GM21786 (cell line): ENCODE measurements around the gene ASTN2.
"Not testable (repeated sequence)": the region's sequence is repeated elsewhere in the genome, so short reads cannot be mapped to it uniquely, and the experiment has no call there.

Experiments used
- ATAC-seq: cut with Tn5 transposase; IDR thresholded peaks from one replicate; pipeline ENCODE4 v1.9.1; 2021; ENCODE audit not compliant: unreplicated experiment

ASTN2 gene

DNA sequence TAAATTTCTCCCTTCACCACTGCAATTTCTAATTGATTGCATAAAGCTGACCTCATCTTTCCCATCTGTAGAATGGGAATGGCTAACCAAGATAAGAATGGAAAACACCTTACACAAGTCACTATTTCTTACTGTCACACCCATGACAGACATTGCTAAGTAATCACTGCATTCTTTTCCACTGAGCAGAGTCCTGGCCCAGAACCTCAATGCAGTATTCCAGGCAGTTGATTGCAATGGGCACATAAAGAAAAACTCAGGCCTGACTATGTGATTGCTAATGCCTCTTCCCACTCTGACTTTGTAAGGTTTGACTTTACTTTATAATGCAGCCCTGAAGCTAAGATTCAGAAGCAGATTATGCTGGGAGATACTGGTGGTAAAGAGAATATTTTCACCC lies 698.4 kb downstream of the ASTN2 start:
- no peak for ATAC-seq

DNA sequence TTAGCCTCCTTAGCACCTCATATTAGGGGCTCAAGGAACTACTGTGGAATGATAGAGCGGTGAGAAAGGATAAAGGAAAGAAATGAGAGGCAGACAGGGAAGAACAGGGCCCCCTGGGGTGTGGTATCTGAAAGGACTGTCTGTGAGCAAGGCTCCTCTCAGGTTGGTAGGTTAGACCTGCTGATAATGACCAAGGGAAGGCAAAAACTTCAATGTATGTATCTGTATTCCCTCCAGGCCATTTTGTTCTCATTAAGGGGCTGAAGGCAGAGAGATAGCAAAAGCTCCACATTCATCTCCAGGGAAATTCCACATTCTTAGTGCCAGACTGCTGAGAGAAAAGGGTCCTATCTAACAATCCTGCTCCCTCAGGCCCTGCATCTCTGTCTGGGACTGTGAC lies 699.1 kb downstream of the ASTN2 start:
- ATAC-seq = no peak

DNA sequence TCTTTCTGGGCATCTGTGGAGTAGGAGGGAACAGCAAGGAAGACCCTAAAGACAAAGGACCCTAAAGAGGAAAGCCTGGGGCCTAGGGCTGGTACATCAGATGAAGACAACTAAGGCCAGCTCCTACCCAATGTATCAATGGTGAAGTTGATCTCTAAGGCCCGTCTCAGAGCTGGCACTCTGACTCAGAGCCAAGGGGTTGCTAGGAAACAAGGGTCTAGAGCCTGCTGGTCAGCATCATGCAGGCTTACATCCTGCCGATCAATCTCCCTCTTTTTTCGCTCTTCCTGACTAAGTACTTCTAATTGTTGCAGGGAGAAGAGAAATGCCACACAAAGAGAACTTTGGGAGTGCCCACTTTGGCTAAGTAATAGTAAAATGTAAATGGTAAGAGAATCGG lies 701.6 kb downstream of the ASTN2 start:
- no peak for ATAC-seq

DNA sequence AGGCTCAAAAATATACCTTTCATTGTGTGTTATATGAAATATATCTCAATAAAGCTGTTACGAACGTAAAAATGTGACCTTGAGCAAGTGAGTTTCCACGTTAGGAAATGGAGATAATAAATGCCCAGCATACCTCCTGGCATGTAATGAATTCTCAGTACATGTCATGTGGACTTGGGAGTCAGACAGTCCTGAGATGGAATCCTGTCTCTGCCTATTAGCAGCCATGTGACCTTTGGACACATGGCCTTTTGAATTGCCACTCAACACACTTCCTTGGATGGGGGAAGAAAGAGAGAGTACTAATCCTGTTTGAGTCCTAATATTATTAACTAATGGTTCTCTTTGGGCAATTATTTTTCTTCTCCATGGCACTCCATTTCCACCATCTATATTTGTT lies 702.1 kb downstream of the ASTN2 start:
- ATAC-seq = no peak

DNA sequence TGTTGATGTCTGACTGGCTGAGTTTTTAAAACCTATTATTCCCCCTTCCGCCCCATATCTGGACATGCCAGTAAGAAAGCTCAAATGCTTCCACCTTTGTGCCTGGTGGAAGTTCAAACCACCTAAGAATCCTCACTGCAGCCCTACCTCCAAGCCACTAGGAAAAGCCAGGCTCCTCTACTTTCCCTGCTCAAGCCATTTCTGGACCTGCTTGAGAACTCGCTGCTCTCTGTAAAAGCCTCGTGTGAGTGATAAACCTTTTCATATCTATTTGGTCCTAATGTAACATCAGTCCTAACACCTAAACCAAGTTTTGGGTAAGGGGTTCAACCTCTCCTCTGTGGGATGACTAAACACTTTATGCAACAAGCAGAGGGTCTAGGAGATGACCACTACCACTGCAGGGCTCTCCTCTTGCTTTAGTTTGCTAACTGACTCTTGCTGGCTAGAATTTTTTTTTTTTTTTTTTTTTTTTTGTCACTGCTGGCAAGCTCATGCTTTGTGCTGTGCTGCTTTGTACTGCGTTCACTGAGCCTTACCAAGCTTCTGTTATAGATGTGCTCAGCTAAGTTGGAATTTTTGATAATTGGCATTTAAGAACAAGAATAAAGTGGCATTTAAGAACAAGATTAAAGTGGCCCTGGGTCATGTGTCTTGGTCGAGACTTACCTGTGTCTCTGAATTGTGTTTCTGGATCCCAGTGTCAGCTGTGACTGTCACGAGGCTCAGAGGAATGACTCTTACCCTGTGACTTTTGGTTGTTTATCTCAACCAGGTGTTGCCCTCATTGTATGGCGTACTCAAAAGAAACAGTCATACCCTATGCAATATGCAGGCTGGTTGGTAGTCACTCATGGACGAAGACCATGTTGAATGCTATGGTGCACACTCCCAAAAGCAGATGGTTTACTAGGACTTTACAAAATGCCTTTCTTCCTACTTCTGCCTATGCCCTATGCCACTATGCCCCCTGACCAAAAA lies 708.3 kb downstream of the ASTN2 start:
- ATAC-seq = no peak

DNA sequence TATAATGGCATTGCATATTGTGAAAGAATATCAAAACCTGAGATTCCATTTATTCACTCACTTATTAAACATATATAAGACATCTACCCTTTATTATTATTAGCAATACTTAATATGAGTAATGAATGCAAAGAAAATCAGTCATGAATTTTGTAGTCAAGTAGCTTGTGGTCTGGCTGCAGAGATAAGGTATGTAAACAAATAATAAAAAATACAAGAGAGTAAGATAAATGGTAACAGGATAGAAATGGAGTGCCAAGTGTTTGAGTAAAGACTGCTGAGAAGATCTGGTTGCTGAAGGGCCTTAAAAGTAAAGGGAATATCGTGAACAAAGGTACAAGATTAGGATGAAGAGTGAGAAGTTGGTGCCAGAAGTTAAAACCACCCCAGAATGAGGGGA lies 709.3 kb downstream of the ASTN2 start:
- ATAC-seq = no peak

DNA sequence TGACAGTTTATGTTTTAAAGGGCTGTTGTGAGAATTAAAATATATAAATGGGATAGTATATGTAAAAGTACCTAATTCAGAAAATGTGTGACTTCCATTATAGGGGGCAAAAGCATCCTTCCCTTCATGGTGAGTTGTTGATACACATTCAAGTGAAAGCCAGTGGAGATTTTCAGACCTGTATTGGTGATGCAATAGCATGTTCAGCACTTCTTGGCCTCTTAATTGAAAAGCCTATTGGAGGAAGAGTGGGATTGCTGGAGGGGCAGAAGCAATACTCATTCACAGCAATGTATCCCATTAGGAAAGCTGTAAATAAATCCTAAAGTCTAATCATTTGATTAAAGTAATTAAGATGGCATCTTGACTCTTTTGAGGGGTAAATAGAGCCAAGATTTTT lies 710.4 kb downstream of the ASTN2 start:
- no peak for ATAC-seq

DNA sequence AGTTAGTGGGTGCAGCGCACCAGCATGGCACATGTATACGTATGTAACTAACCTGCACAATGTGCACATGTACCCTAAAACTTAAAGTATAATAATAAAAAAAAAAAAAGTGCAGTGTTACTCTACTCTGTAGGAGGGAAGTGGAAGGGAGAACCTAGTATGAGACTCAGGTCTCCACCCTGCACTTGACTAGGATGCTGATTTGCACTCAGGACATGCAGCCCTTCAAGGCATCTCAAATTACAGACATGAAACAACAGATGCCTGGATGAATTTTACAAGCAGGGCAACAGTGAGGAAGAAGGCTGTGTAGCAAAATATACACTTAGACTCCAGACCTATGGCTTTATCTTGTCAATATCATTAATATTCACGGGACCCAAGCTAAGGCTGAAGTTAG lies 711.2 kb downstream of the ASTN2 start:
- no peak for ATAC-seq

DNA sequence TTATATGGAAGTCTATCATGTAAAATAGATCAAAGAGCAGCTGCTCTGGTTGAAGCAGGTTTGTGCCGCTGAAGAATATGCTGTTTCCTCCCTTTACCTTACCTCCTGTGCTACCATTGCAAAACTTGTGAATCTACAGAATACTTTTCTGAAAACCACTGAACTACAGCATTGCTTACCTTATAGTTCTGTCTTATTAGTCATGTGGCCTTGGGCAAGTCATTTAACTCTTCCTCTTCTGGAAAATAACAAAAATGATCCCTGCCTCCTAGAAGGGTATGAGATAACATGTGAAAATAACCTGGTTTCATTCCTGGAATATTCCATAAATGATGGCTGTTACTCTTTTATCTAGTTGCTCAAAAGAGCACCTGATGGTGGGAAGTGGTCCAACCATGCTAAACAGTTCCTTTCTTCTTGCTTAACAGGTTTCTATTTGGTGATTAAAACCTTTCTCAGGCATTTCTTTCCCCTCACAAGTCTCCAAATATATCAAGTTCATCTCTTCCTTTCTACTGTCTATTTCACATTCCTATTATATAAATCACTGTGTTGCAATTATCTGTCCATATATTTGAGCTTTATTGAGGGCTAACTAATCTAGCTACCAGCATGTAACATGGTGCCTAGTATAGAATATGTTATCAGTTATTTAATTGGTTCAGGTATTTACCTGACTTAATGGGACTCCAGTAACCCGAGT lies 712.8 kb downstream of the ASTN2 start:
- ATAC-seq = no peak

DNA sequence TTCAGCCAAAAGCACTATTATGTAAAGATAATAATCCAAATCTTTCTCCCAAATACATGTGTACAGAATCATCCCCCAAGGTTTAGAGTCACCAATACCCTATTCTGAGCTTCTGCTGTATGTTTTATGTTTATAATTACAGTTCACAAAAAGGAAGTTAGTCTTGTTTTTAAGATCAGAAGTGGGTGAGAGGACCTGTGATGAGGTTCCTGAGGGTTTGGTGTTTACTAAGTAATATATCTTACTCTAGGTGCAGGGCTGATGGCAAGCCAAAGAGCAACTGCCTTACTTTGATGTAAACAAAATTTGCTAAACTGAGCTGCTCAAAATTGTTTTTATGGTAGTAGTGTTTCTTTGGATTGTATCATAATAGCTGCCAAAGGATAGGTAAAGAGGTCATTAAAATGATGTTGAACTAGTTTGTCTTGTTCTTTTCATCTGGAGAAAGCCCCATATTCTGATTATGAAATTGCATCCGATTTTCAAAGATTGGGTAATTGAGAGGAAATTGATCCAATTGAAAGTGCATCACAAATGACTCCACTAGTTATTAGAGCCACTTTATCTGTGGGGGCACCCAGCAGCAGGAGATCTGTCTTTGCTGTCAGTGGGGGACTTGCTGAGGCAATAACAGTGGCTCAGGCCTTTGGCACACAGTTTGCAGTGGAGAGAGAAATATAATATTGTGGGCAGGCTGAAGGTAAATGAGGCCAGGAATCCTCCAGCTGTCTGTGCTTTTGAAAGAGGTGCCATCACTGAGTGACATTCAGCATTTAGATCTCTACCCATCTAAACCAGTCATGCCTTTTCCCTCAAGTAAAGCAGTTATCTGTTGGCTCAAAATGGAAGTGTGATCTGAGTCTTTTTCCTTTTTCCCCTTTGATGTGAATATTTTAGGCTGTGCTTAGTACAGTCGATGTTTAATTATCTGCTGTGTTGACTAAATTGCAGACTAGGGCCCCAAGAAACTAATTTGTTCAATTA lies 713.7 kb downstream of the ASTN2 start:
- ATAC-seq = no peak

DNA sequence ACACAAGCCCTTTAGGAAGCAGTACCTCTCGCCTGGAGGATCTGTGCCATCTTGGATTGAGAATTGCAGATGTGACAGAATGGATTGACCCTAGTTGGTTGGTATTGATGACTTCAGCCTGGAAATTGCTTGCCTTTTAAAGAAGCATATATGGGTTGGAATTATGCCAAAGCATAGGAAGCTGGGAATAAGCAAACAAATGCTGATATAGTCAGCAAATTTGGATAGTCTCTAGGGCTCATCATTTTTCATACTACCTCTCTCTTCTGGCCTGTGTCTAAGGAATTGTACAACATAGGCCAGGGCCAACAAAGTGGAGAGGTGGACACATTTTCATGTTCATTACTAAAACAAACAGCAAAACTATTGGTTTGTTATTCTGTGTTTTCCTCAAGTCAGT lies 714.6 kb downstream of the ASTN2 start:
- ATAC-seq = no peak

DNA sequence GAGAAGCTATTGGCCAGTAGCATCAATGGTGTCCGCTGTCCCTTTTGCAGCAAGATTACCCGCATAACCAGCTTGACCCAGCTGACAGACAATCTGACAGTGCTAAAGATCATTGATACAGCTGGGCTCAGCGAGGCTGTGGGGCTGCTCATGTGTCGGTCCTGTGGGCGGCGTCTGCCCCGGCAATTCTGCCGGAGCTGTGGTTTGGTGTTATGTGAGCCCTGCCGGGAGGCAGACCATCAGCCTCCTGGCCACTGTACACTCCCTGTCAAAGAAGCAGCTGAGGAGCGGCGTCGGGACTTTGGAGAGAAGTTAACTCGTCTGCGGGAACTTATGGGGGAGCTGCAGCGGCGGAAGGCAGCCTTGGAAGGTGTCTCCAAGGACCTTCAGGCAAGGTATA lies 717.0 kb downstream of the ASTN2 start:
- no peak for ATAC-seq

DNA sequence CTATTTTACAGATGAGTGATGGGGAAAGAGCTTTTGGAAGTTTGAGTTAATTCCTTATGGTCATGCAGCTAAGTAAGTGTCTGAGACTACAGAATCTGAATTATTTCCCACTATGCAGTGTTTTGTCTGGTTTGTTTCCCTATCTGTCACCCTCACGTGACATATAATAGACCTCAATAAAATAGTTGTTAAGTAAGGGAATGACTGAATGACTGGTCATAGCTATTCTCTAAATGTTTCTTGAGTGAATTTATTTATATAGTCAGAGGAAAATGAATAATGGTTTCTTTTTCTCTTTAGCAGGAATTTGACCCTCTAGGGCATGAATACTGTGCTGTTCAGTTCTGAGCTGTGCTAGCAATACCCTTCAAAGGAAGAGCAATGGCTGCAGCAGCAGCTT lies 717.5 kb downstream of the ASTN2 start:
- no peak for ATAC-seq

DNA sequence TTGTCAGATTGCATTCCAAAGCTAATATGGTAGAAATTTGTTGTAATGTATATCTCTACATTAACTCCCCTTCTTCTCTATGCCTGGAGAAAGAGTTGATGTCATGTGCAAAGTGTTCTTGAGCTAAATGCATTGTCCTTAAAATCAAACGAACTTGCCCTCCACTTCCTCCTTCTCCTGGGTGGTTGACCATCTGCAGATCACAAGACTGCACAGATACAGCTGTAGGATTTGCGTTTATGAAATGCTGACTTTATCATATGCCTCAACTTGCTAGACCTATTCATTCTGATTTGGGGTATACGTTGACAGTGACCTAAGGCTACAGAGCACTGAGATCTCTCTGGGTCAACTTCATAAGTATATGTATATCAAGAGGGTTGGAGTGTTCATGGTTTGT lies 719.4 kb downstream of the ASTN2 start:
- ATAC-seq = no peak

DNA sequence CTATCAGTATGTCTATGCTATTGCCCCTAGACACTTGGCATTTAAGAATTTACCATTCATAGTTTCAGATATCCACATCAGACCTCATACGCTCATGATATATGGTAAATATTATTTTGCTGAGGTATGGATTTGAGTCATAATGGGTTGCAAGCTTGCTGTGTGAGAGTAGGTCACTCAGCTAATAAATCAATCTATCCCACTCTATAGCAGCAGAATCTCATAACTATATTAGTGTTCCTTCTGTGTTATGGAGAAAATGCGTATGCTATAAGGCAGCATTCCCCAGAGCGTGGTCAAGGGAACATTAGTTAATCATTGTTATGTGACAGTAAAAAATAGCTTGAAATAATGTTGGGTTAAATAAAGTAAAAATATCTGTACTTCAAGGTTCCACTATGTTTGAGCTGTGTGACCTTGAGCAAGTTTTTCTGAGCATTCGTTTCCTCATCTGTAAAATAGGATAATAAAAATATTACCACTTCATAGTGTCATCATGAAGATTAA lies 720.0 kb downstream of the ASTN2 start:
- no peak for ATAC-seq

DNA sequence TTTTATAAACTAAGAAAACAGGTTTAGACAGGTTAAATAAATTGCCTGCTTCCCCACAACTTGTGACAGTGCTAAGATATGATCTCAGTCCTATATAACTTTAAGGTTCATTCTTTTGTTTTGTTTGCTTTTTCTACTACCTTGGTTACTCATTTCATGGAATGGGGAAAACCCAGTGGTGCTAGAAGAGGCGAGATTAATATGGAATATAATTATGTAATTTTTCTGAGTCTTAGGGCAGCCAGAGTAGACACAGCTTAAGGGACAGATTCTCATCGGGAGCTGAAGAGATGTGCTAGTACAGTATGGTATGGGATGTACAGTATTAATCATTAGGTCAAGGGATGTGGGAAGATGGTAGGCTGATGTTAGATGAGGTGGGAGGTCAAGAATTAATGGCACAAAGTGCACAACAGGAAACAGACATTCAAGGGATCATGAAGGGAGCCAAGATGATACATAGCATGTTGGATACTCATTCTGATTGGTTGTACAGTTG lies 721.6 kb downstream of the ASTN2 start:
- no peak for ATAC-seq

DNA sequence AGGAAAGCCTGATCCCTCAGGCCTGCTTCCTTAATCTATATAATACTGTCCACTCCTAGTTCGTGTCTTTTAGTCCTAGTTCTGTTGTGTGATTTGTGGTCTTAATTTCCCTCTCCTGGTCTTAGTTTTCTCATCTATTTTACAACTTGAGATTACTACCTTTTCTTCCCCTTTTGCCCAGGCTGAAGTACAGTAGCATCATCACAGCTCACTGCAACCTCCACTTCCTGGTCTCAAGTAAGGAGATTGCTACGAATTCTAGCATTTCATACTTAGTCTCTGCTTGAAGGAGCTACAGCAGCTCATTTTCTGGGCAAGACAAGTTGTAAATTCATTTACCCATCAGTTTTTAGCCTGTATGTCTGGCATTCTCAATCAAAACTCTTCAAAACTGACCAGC lies 722.2 kb downstream of the ASTN2 start:
- peak; percentile 32 for ATAC-seq

DNA sequence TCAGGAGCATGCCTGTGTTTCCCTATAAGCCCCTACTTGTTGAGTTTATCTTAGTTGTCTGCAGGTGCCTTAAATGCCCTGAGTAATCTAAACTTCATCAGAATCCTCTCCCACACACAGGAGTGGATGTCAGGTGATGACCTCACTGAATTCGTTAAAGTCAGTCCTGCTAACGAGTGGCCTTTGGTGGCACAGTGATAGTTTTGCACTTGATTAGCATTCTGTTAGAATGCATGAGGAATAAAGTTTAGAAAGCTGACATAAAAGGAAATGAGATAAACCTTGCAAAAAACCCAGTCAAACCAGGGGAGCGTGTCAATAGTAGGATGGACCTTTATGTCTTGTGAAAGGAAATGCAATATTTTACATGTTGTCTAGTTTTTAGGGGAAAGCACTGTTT lies 723.2 kb downstream of the ASTN2 start:
- ATAC-seq = no peak

DNA sequence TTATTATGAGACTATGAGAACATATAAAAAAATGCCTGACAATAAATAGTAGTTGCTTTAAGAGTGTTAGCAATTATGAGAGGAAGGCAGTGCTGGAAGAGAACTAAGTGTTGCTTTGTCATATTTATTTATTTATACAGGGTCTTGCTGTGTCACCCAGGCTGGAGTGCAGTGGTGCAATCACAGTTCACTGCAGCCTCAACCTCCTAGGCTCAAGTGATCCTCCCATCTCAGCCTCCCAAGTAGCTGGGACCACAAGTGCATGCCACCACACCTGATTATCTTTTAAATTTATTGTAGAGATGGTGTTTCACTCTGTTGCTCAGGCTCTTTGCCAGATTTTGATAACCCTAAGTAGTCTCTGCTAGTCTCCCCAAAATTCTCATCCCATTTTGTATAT lies 724.1 kb downstream of the ASTN2 start:
- ATAC-seq = not testable (repeated sequence)

DNA sequence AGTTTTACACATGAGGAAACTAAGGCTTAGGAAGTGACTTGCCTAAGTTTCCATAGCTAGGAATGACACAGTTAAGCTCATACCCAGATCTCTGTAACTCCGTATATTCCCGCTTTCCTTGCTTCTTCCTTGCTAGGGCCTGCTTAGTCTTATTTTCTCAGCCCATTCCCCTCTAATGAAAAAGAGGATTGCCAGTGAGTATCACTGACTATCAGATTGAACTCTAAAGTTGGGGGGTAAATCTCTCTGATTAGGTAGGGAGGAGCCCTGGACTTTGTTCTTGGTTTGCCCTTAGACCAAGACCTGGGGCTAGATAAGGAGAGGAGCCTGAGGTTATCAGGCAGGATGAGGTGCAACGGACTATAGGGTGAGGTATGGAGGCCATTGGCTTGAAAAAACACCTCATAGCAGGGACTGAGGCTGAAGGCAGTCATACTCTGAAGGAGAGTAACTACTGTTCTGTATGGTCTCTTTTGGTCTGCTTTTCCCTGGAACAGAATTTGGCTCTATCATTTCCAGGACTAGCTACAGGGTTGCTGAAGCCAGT lies 725.3 kb downstream of the ASTN2 start:
- ATAC-seq = no peak
